CD4-positive, alpha-beta T cell treated with Interleukin-6 at 100 ng/mL for 8 hours (primary cell): Measurements from ENCODE around the gene MS4A8.
"Not testable (repeated sequence)": the region's sequence is repeated elsewhere in the genome, so short reads cannot be mapped to it uniquely, and the experiment has no call there.

ENCODE experiments used
- DNase-seq: peaks from one replicate; pipeline ENCODE4 v3.0.0-alpha.2; 2020; ENCODE audit warnings: mixed read lengths, low spot score

Gene MS4A8, protein sequence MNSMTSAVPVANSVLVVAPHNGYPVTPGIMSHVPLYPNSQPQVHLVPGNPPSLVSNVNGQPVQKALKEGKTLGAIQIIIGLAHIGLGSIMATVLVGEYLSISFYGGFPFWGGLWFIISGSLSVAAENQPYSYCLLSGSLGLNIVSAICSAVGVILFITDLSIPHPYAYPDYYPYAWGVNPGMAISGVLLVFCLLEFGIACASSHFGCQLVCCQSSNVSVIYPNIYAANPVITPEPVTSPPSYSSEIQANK

GRCh38 chr11:60699284-60699691 is at the start of gene MS4A8:
TSS of gene MS4A8 (plus strand) at chr11:60699612. CDS start at chr11:60700861, 1,249 bp downstream.
- DNase-seq = no peak

- no peak for DNase-seq
Measured at GRCh38 chr11:60657888-60658287, 41.5 kb upstream of the MS4A8 start.

- no peak for DNase-seq
Measured at GRCh38 chr11:60658409-60658808, 41.0 kb upstream of the MS4A8 start.

DNA sequence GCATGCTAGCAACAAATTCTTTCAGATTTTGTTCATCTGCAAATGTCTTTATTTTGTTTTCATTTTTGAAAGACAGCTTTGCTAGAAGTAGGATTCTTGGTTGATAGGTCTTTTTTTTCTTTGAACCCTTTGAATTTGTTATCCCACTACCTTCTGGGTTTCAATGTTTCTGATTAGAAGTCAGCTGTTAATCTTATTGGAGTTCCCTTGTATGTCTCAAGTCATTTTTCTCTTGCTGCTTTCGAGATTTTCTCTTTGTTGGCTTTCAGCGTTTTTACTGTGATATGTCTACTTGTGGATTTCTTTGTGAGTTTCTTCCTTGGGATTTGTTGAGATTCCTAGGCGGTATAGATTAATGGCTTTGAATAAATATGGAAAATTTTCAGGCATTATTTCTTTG is 27.2 kb upstream of the MS4A8 start:
- DNase-seq = no peak

DNA sequence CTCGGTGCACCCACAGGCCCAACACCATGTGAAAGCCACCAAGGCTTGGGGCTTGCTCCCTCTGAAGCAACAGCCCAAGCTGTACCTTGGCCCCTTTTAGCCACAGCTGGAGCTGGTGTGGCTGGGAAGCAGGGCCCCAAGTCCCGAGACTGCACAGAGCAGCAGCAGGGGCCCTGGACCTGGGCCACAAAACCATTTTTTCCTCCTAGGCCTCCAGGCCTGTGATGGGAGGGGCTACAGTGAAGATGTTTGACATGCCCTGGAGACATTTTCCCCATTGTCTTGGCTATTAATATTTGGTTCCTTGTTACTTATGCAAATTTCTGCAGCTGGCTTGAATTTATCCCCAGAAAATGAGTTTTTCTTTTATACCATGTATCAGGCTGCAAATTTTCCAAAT is 21.2 kb upstream of the MS4A8 start:
- DNase-seq = not testable (repeated sequence)

- DNase-seq = no peak
Measured at GRCh38 chr11:60679879-60680278, 19.5 kb upstream of the MS4A8 start.

DNA sequence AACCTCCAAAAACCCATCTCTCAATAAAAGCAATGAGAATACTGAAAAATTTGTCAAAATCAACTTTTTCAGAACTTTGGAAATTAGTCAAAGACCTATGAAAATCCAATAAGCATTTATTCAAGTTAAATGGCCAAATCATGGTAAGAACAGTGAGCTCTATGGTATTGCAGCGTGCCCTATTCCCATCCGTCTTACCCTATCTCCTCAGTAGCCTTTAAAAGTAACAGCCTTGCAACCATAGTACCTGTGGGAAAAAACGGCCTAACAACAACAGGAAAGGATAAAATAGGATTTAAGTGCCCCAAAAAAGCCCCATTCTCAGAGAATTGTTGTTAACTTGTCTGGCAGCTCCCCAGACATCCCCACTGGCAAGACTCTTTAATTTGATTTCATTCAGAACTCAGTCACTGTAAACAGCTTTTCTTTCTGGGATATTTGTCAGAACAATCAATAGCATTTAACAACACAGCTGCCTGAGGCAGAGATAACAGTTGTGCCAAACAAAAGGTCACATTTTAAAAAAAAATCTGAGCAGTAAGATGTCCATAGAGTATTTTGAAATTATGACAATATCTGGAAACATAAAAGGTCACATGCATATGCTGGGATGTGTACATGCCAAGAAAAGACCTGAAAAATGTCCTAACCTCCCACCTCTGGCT is 18.8 kb upstream of the MS4A8 start:
- no peak for DNase-seq

GRCh38 chr11:60684541-60684848 is 14.9 kb upstream of the MS4A8 start:
- not testable (repeated sequence) for DNase-seq

- DNase-seq = no peak
Measured at GRCh38 chr11:60691661-60692060, 7.8 kb upstream of the MS4A8 start.

DNA sequence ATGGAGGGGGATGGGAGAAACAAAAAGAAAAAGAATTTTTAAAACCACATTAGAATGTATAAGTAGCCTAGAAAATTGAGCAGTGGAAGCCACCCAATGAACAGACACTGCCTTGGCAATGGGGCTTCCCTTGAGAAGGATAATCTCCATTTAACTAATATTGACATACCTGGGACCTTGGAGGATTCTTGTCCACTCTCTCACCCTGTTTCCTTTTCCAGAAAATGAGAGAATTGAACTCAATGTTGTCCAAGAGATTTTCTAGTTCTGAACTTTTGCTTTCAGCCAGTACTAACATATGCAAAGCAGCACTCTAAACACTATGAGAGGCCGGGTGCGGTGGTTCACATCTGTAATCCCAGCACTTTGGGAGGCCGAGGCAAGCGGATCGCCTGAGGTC is 524 bp downstream of the MS4A8 start:
- no peak for DNase-seq

DNA sequence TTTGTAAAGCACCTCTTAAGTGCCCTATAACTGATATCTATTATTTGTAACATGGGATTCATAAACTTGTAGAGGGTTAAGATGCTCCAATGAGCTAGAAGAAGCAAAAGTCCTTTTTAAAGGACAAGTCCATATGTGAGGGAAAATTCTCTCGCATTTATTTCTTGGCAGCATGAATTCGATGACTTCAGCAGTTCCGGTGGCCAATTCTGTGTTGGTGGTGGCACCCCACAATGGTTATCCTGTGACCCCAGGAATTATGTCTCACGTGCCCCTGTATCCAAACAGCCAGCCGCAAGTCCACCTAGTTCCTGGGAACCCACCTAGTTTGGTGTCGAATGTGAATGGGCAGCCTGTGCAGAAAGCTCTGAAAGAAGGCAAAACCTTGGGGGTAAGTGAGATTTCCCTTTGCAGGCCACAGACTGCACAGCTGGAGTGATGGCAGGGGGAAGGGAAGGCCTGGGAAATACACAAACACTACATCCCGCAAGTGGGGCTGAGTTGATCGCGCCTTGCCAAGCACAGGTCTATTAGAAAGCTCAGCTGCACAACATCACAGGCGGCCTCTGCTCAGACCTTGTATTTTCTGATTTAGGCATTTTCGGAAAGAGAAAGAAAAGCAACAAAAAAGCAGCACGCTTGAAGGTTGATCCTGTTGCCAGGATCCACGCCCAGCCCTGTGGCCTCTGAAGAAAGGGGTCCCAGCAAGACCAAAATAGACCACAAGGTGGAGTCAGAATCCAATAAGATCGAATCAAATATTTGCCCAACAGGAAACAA is 1.5 kb downstream of the MS4A8 start:
- DNase-seq = no peak

DNA sequence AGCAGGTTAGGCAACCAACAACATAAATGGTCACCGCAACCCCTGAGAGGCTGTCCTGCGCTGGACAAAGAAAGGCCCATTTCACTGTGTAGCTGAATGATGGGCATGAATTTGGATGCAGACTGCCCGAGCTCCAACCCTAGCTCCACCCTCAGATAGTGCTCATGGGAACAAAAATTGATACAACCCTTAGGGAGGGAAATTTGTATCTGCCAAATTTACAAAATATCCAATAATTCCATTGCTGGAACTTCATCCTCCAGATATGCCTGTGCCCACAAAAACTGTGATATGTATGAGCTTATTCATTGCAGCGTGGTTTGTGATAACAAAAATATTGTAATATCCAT is 2.0 kb downstream of the MS4A8 start:
- no peak for DNase-seq

DNA sequence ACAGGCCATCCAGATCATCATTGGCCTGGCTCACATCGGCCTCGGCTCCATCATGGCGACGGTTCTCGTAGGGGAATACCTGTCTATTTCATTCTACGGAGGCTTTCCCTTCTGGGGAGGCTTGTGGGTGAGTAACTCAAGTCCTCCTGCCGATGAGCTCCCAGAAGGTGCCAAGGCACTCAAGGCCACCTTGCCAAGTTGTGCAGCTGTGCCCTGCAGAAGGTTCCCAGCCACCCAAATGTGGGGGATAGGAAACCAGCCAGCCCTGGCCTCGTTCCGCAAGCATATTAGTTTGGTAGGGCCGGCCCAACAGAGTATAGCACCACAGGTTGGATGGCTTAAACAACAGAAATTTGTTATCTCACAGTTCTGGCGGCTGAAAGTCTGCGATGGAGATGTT is 4.0 kb downstream of the MS4A8 start:
- DNase-seq = no peak

- no peak for DNase-seq
Measured at GRCh38 chr11:60705895-60706294, 6.5 kb downstream of the MS4A8 start.

DNA sequence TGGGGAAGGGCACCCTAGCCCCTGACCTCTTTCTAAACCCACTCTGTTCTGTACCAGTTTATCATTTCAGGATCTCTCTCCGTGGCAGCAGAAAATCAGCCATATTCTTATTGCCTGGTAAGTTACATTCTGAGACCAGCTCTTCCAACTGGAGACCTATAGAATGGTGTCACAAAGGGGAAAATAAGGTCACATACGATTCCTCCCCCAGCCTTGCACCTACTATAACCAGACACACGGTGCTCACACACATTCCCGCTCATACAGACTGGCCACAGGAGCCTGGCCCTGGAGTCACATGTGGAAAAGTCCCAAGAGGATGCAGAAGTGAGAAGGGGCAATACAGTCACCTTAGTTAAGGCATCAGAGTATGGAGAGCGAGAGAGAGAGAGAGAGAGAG is 7.5 kb downstream of the MS4A8 start:
- DNase-seq = no peak

DNA sequence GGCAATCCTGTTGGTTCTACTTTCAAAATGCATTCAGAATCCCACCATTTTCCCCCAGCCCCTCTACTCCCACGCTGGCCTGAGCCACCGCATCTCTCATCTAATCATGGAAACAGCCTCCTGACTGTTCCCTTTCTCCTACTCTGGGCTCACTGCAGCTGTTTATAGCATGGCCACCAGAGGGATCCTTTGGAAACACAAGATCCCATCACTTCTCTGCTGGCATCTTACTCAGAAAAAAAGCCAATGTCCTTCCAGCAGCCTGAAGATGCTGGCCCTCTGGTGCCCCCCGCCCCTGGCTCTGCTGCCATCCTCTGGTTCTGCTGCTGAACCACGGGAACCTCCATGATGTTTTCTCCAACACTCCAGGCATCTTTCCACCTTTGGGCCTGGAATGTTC is 11.1 kb downstream of the MS4A8 start:
- no peak for DNase-seq

GRCh38 chr11:60711276-60711675 is 11.9 kb downstream of the MS4A8 start:
- no peak for DNase-seq

DNA sequence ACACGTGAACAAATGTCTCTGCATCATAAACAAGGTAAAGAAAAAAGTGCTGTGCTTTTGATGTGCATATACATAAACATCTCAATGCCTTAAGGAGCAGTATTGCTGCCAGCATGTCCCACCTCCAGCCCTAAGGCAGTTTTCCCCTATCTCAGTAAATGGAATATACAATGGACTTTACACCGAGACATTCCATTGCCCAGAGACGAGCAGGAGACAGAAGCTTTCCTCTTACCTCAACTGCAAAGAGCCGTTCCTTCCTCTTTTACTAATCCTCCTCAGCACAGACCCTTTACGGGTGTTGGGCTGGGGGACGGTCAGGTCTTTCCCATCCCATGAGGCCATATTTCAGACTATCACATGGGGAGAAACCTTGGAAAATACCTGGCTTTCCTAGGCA is 14.0 kb downstream of the MS4A8 start:
- not testable (repeated sequence) for DNase-seq

GRCh38 chr11:60717956-60718355 is 18.5 kb downstream of the MS4A8 start:
- DNase-seq = no peak

GRCh38 chr11:60718524-60719316 is 19.3 kb downstream of the MS4A8 start:
- no peak for DNase-seq

GRCh38 chr11:60719391-60719790 is 20.0 kb downstream of the MS4A8 start:
- no peak for DNase-seq

DNA sequence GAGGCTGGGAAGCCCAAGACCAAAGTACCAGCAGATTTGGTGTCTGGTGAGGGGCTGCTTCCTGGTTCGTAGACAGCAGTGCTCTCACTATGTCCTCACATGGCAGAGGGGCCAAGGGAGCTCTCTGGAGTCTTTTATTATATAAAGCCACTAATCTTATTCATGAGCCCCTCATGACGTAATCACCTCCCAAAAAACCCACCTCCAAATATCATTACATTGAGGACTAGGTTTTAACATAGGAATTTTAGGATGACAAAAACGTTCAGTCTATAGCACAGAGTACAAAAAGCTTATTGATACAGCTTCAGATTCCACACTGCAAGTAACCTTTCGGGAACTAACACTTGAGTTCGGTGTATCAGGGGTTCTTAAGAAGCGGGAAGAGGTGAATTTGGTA is 21.0 kb downstream of the MS4A8 start:
- no peak for DNase-seq

- DNase-seq = no peak
Measured at GRCh38 chr11:60724420-60724819, 25.0 kb downstream of the MS4A8 start, which contains the start of gene MS4A18. TSS of gene MS4A18 (plus strand) at chr11:60724720.
